Activated CD8-positive, alpha-beta memory T cell treated with anti-CD3 and anti-CD28 coated beads, Interleukin-2, amount 10 ng/mL, durations not matched to agents 7 days and 5 days (primary cell): ENCODE data around the gene AHCYL1. TPM values are rescaled to one million over a fixed set of nuclear protein-coding genes. Genes with fewer than 3 reads are reported as not detected.
"Not testable (repeated sequence)": the region's sequence is repeated elsewhere in the genome, so short reads cannot be mapped to it uniquely, and the experiment has no call there.

Source experiments
- ATAC-seq: fragments of 150-1000 bp; cut with Tn5 transposase; one replicate; pipeline ENCODE4 v1.10.0; 2021; ENCODE audit warnings: moderate library complexity
- CTCF ChIA-PET: fragments of 350-600 bp; sonication (Branson Sonifier 250); formaldehyde crosslinking; loops from one replicate; lab custom pipeline; 2021; ENCODE audit warnings: antibody characterized with exemption; lab: Charles Lee
- DNase-seq: peaks from one replicate; pipeline ENCODE4 v3.0.0-alpha.2; 2020
- H3K27ac Mint-ChIP-seq: one replicate; pipeline ENCODE4 v1.8.0; 2021; ENCODE audit warnings: mild to moderate bottlenecking, mixed read lengths
- H3K27me3 Mint-ChIP-seq: one replicate; pipeline ENCODE4 v1.8.0; 2021; ENCODE audit warnings: mixed read lengths
- H3K36me3 Mint-ChIP-seq: one replicate; pipeline ENCODE4 v1.8.0; 2021; ENCODE audit warnings: mild to moderate bottlenecking, mixed read lengths
- H3K4me1 Mint-ChIP-seq: one replicate; pipeline ENCODE4 v1.8.0; 2021; ENCODE audit warnings: mixed read lengths
- H3K4me3 Mint-ChIP-seq: one replicate; pipeline ENCODE4 v1.8.0; 2021; ENCODE audit warnings: mild to moderate bottlenecking, moderate library complexity, mixed read lengths
- H3K9me3 Mint-ChIP-seq: one replicate; pipeline ENCODE4 v1.8.0; 2022; ENCODE audit warnings: low read depth, mixed read lengths
- total RNA-seq, 2 experiments: library from RNA; stranded (reverse); gene quantifications; one replicate each; pipeline ENCODE4 v1.2.3, GENCODE V29; 2021

The AHCYL1 gene
- total RNA-seq, 2 experiments from 2014 or later = 67.6 to 70.0 TPM

GRCh38 chr1:110007046-110007830 lies 22.7 kb downstream of the AHCYL1 start:
- no peak for DNase-seq
- Mint-ChIP-seq H3K27ac (no peak overlapping the region), H3K4me3 (no peak overlapping the region), H3K4me1 (peaks cover 26% of the 10 kb centered on the region), H3K36me3 (peaks cover 15% of the 10 kb centered on the region), H3K9me3 (no peaks in the 10 kb centered on the region), H3K27me3 (no peaks in the 10 kb centered on the region)
- CTCF ChIA-PET = interaction anchor here (0.7 to 3.2 kb wide), 7 partner anchors 9 to 492 kb away, joined by 3 to 16 read pairs (median 4); partner anchors contain the start of gene STRIP1
- no peak for ATAC-seq

- Mint-ChIP-seq H3K4me3 (no peak overlapping the region), H3K27me3 (no peaks in the 10 kb centered on the region), H3K9me3 (no peaks in the 10 kb centered on the region), H3K4me1 (peaks cover 11% of the 10 kb centered on the region), H3K27ac (no peak overlapping the region), H3K36me3 (peaks cover 17% of the 10 kb centered on the region)
- CTCF ChIA-PET = interaction anchor here (1.1 to 5.2 kb wide), 3 partner anchors 21 to 232 kb away, joined by 3 to 43 read pairs (median 17); partner anchors contain the start of gene AHCYL1
- DNase-seq (no peak), ATAC-seq (no peak)
Measured at GRCh38 chr1:110008971-110009565, 24.5 kb downstream of the AHCYL1 start.

GRCh38 chr1:110011527-110012041 lies 27.0 kb downstream of the AHCYL1 start:
- Mint-ChIP-seq H3K27ac (peak overlapping the region; percentile 65), H3K27me3 (no peaks in the 10 kb centered on the region), H3K4me1 (peaks cover 4% of the 10 kb centered on the region), H3K36me3 (peaks cover 24% of the 10 kb centered on the region), H3K9me3 (no peaks in the 10 kb centered on the region), H3K4me3 (no peak overlapping the region)
- CTCF ChIA-PET = interaction anchor here (0.7 to 5.2 kb wide), 19 partner anchors 8 to 479 kb away, joined by 3 to 43 read pairs (median 5); partner anchors contain the start of gene AHCYL1
- DNase-seq = peak; percentile 62
- peak; percentile 97 for ATAC-seq

GRCh38 chr1:110012100-110012780 lies 27.7 kb downstream of the AHCYL1 start:
- H3K36me3 Mint-ChIP-seq = peaks cover 27% of the 10 kb centered on the region
- peaks cover 4% of the 10 kb centered on the region for H3K4me1 Mint-ChIP-seq
- ATAC-seq (no peak), DNase-seq (no peak)
- H3K27ac Mint-ChIP-seq = peak overlapping the region; percentile 6
- H3K4me3 Mint-ChIP-seq = no peak overlapping the region
- no peaks in the 10 kb centered on the region for H3K9me3 Mint-ChIP-seq
- no peaks in the 10 kb centered on the region for H3K27me3 Mint-ChIP-seq
- CTCF ChIA-PET = interaction anchor here (0.9 to 5.2 kb wide), 12 partner anchors 10 to 479 kb away, joined by 3 to 43 read pairs (median 6); partner anchors contain the start of gene AHCYL1

- H3K27me3 Mint-ChIP-seq = no peaks in the 10 kb centered on the region
- H3K4me3 Mint-ChIP-seq = no peak overlapping the region
- H3K36me3 Mint-ChIP-seq = peaks cover 40% of the 10 kb centered on the region
- DNase-seq = no peak
- CTCF ChIA-PET = interaction anchor here (1.2 to 4.7 kb wide), 2 partner anchors 12 to 378 kb away, joined by 4 to 30 read pairs; no protein-coding TSS in a partner anchor
- no peaks in the 10 kb centered on the region for H3K9me3 Mint-ChIP-seq
- H3K4me1 Mint-ChIP-seq = no peaks in the 10 kb centered on the region
- no peak overlapping the region for H3K27ac Mint-ChIP-seq
- no peak for ATAC-seq
Measured at GRCh38 chr1:110017792-110018191, 33.2 kb downstream of the AHCYL1 start.

GRCh38 chr1:110018396-110018795 lies 33.8 kb downstream of the AHCYL1 start:
- Mint-ChIP-seq H3K27me3 (no peaks in the 10 kb centered on the region), H3K4me3 (no peak overlapping the region), H3K4me1 (no peaks in the 10 kb centered on the region), H3K36me3 (peaks cover 38% of the 10 kb centered on the region), H3K27ac (no peak overlapping the region), H3K9me3 (no peaks in the 10 kb centered on the region)
- no peak for DNase-seq
- CTCF ChIA-PET = interaction anchor here (1.2 to 4.7 kb wide), 2 partner anchors 11 to 378 kb away, joined by 4 to 30 read pairs; no protein-coding TSS in a partner anchor
- ATAC-seq = no peak

GRCh38 chr1:110019770-110020169 lies 35.2 kb downstream of the AHCYL1 start:
- CTCF ChIA-PET = interaction anchor here (1.3 to 4.7 kb wide), 3 partner anchors 9 to 14 kb away, joined by 3 to 30 read pairs (median 5); partner anchors contain the start of gene STRIP1
- H3K27ac Mint-ChIP-seq = no peak overlapping the region
- no peaks in the 10 kb centered on the region for H3K9me3 Mint-ChIP-seq
- no peaks in the 10 kb centered on the region for H3K4me1 Mint-ChIP-seq
- ATAC-seq (no peak), DNase-seq (no peak)
- peaks cover 39% of the 10 kb centered on the region for H3K36me3 Mint-ChIP-seq
- H3K4me3 Mint-ChIP-seq = no peak overlapping the region
- no peaks in the 10 kb centered on the region for H3K27me3 Mint-ChIP-seq

- no peak for DNase-seq
- CTCF ChIA-PET = interaction anchor here (4.7 kb wide), 1 partner anchor 8 kb away, joined by 30 read pairs; no protein-coding TSS in a partner anchor
- Mint-ChIP-seq H3K27ac (no peak overlapping the region), H3K4me3 (no peak overlapping the region), H3K4me1 (no peaks in the 10 kb centered on the region), H3K9me3 (no peaks in the 10 kb centered on the region), H3K36me3 (peaks cover 32% of the 10 kb centered on the region), H3K27me3 (no peaks in the 10 kb centered on the region)
- no peak for ATAC-seq
Measured at GRCh38 chr1:110021285-110021684, 36.7 kb downstream of the AHCYL1 start.

GRCh38 chr1:110024613-110025012 lies 40.0 kb downstream of the AHCYL1 start:
- peaks cover 13% of the 10 kb centered on the region for H3K36me3 Mint-ChIP-seq
- no peaks in the 10 kb centered on the region for H3K27me3 Mint-ChIP-seq
- no peak for DNase-seq
- H3K4me3 Mint-ChIP-seq = no peak overlapping the region
- H3K4me1 Mint-ChIP-seq = peaks cover 1% of the 10 kb centered on the region
- H3K27ac Mint-ChIP-seq = no peak overlapping the region
- no peak for ATAC-seq
- no peaks in the 10 kb centered on the region for H3K9me3 Mint-ChIP-seq
- CTCF ChIA-PET = interaction anchor here (0.7 to 2.6 kb wide), 4 partner anchors 35 to 230 kb away, joined by 3 to 9 read pairs (median 5); partner anchors contain the start of gene AHCYL1

- H3K27ac Mint-ChIP-seq = peak overlapping the region; percentile 89
- H3K36me3 Mint-ChIP-seq, H3K9me3 Mint-ChIP-seq, H3K27me3 Mint-ChIP-seq, DNase-seq: not testable (repeated sequence)
- peak; percentile 1 for ATAC-seq
- H3K4me3 Mint-ChIP-seq = peak overlapping the region; percentile 79
- CTCF ChIA-PET = interaction anchor here (0.7 to 6.9 kb wide), 22 partner anchors 8 to 498 kb away, joined by 3 to 46 read pairs (median 6); partner anchors contain the start of genes AHCYL1 and GNAI3
- H3K4me1 Mint-ChIP-seq = peaks cover 43% of the 10 kb centered on the region
Measured at GRCh38 chr1:110030687-110031086, 46.1 kb downstream of the AHCYL1 start.

GRCh38 chr1:110032327-110032726 lies 47.8 kb downstream of the AHCYL1 start:
- ATAC-seq (no peak), DNase-seq (no peak)
- Mint-ChIP-seq H3K4me1 (peaks cover 56% of the 10 kb centered on the region), H3K27ac (no peak overlapping the region), H3K4me3 (no peak overlapping the region), H3K9me3 (no peaks in the 10 kb centered on the region), H3K36me3 (no peaks in the 10 kb centered on the region), H3K27me3 (no peaks in the 10 kb centered on the region)
- CTCF ChIA-PET = interaction anchor here (1.4 to 6.9 kb wide), 7 partner anchors 21 to 258 kb away, joined by 3 to 46 read pairs (median 6); partner anchors contain the start of gene AHCYL1

GRCh38 chr1:110033421-110033820 lies 48.9 kb downstream of the AHCYL1 start:
- ATAC-seq (no peak), DNase-seq (no peak)
- peaks cover 56% of the 10 kb centered on the region for H3K4me1 Mint-ChIP-seq
- H3K4me3 Mint-ChIP-seq = peak overlapping the region; percentile 79
- peak overlapping the region; percentile 95 for H3K27ac Mint-ChIP-seq
- H3K36me3 Mint-ChIP-seq = peaks cover 5% of the 10 kb centered on the region
- CTCF ChIA-PET = interaction anchor here (1.4 to 6.9 kb wide), 3 partner anchors 20 to 48 kb away, joined by 3 to 46 read pairs (median 5); partner anchors contain the start of gene AHCYL1
- no peaks in the 10 kb centered on the region for H3K27me3 Mint-ChIP-seq
- no peaks in the 10 kb centered on the region for H3K9me3 Mint-ChIP-seq
